Left renal pelvis (tissue), 4 donors: Measurements from ENCODE around the gene SLC24A1. TPM values are rescaled to one million over a fixed set of nuclear protein-coding genes. Genes with fewer than 3 reads are reported as not detected.
"Not testable (repeated sequence)": the region's sequence is repeated elsewhere in the genome, so short reads cannot be mapped to it uniquely, and the experiment has no call there.

Experiments used
- DNase-seq, 4 donors: peaks; one replicate each; pipeline ENCODE4 v3.0.0-alpha.2; 2013; ENCODE audit warnings: low read depth in 4 of 4, low spot score in 3 of 4
- polyA plus RNA-seq, 4 donors: library from polyadenylated mRNA; unstranded; fragments of 120-200 nt; gene quantifications; one replicate each; pipeline ENCODE4 v1.2.1, GENCODE V29; 2013; ENCODE audit not compliant: insufficient read length in 4 of 4

The SLC24A1 gene
- polyA plus RNA-seq, 4 donors = 15.2 to 28.3 (median 20.5) TPM

DNA sequence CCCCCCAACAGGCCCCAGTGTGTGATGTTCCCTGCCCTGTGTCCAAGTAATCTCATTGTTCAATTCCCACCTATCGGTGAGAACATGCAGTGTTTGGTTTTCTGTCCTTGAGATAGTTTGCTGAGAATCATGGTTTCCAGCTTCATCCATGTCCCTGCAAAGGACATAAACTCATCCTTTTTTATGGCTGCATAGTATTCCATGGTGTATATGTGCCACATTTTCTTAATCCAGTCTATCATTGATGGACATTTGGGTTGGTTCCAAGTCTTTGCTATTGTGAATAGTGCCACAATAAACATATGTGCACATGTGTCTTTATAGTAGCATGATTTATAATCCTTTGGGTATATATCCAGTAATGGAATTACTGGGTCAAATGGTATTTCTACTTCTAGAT is 5.9 kb upstream of the SLC24A1 start:
- not testable (repeated sequence) for DNase-seq

DNA sequence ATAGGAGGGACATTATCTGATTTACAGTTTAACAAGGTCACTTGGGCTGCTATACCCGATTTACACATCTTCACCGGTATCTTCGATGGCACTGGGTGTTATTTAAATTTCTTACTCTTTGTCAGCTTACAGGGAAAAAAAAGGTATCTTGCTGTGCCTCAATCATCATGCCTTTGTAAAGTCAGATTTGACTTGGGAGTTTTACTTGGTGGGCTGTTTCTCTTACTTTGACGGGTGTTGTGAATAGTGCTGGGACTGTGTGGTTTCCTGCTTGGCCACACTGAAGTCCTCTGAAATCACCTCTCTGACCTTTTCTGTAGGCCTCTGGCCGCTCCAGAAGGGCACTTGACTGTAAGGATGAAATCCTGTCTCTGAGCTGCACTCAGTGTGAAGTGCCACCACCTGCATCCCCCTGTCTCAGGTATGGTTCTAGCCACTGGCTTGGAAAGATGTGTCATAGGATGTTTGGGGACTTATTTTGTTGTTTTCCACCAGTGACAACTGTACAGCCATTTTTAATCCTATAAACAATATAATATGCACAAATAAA is 3.1 kb upstream of the SLC24A1 start:
- DNase-seq = no peak

DNA sequence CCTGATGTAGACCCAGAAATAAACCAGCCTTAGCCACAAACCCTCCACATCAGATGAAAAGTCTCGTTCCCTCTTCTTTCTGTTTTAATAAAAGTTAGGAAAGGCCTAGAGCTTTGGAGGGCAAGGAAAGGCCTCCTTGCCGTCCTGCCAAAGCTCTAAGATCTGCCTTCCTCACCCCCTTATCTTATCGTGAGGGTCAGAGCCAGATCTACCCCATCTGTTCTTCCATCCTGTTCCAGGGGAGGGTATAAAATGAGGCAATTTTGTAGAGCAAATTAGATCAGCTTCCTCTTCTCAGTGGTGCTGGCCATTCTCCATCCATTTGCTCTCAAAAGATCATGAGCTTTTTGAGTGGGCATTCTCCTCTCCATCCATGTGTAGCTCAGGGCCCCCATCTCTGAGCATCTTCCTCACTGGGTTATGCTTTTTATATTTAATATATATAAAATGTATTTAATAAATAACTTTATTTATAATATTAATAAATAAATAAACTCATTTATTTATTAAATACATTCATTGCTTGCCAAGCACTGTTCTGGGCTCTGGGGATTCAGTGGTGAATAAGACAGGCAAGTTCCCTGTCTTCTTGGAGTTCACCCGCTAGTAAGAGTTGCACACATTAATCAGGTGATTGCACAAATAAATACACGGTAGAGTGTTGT is 2.0 kb upstream of the SLC24A1 start:
- no peak for DNase-seq

DNA sequence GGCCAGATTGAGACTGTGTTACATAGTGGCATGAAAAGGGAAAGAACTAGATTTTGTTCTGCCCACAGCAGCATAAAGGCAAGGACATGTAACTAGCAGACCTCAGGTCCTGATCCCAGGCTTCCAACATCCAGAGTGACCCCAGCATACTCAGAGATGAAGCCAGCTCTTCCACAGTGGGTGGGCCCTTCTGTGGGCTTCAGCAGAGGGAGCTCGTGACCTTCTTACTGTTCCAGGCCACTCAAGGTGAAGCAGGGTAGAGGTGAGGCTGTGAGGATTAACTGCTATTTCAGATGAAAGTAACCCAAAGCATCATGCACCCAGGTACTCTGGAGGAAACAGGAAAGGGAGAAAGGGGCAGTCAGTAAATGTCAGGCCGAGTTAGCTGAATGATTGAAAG is 905 bp upstream of the SLC24A1 start:
- no peak for DNase-seq

DNA sequence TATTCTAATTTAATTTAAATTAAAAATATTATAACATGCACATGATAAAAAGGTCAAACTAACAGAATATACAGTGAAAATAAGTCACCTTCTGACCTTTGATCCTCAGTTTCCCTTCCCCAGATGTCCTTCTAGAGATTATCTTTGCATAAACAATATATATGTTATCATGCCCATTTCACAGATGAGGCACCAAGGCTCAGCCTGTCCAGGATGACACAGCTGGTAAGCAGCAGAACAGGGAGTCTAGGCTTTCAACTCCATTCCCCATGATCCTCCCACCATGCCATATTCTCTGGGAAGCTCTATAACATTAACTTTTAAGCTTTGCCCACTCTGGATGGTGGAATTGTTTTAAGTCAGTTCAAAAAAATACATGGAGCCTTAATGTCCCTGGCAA is 1.4 kb downstream of the SLC24A1 start:
- DNase-seq = no peak

DNA sequence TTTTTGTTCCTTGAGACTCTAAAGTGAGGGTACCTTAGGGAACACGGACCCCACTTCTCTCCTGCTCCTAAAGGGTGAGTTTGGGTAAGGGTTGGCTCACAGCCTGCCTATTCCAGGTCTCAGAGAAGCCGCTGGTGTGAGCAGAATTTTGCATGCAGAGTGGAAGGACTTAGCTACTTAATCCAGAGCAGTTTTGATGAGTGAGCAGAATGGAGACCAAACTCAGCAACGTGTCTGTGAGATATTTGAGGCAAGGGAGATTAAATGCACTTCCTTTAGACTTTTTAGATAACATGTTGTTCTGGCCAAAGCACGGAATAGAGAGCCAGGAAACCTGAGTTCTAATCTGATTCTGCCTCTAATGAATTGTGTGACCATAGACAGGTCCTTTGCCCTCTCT is 5.1 kb downstream of the SLC24A1 start:
- DNase-seq = no peak

DNA sequence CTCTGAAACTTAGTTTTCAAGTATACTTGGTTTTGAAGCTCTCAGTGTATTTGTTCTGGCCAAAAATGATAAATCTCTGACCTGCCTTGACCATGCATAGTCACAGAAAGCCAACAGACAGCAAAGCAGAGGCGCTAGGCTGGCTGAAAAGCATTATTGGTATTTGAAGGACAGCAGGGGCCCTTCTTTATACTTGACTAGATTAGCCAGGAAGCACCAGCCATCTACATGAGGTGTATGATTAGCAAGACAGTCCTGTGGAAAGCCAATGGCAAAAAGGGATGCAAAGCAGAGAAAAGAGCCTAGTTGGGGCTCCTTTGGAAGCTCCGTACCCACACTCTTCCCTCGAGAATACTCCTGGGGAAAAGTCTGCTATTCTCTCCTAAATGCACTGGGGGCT is 7.8 kb downstream of the SLC24A1 start:
- no peak for DNase-seq

DNA sequence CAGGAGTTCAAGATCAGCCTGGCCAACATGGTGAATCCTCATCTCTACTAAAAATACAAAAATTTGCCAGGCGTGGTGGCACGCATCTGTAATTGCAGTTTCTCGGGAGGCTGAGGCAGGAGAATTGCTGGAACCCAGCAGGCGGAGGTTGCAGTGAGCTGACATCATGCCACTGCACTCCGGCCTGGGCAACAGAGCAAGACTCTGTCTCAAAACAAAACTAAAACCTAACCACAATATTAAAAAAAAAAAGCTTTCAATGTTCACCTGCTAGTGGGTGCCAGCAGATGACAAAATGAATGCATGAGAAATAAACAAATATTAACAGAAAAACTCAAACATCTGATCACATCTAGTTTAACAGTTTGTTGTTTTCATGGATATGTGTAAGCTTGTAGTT is 9.0 kb downstream of the SLC24A1 start:
- no peak for DNase-seq

DNA sequence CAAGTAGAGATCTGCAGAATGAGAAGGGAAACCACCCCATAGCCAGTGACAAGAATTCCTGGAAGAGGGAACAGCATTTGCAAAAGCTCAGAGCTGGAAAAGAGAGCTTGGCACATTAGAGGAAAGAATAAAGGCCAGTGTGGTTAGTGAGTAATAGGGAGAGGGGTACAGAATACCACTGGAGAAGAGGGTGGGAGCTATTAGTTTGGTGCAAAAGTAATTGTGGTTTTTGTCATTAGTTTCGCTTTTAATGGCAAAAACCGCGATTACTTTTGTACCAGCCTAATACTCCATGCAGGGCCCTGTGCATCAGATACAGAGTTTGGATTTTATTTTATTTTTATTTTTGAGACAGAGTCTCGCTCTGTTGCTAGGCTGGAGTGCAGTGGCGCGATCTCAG is 9.8 kb downstream of the SLC24A1 start:
- DNase-seq = no peak

DNA sequence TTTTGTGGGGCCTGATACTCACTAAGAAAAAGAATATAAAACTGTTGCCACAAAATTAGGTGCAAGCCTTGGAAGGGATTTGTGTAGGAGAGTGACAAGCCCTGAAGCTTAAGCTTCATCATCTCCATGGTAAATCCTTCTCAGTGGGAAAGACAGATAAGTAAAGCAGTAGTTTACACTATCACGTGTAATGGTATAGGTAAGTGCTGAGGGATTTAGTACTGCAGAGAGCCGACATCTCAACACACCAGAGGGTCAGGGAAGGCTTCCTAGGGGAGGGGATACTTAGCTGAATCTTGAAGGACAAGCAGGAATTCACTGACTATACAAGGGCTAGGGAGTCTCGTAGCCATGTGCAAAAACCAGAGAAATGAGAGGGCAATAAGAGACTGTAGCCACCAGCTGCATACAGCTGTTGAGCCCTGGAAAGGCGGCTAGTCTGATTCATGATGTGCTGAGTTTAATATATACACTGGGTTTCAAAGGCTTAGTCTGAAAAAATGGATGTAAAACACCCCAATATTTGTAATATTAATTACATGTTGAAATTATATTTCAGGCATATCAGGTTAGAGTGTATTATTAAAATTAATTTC is 11.1 kb downstream of the SLC24A1 start:
- DNase-seq = peak in 2 of 4 donors; percentile 14 to 22

DNA sequence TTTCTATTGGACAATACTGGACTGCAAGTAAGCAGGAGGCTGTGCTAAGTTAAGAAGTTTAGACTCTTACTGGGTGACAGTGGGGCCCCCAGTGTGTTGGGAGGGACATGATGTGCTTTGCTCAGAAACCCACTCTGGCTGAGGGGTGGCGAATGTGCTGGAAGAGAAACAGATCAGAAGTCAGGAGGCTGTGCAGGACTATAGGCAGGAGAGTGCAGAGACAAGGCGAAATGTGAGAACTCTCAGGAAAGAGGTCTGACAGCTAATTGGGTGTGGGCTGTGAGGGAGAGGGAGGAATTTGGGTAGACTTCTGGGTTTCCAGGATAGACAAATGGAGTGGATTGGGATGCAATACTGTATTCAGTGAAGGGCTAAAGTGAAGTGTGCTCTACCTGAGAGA is 12.0 kb downstream of the SLC24A1 start:
- no peak for DNase-seq

DNA sequence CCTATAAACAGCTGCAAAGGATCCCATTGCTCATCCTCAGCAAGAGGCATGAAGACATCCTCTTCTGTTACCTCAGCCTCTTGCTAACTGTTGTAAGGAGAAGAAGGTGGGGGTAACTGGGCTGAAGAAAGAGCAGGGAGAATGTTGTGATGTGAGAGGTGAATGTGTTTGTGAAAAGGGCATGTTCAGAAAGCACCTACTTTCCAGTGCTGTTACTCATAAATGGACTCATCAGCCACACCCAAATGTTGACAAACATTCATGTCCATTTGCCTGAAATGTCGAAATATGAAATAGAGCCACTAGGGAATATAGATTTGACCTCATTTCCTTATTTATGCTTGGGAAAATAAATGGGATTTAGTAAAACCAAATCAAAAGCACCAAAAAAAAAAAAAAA is 12.6 kb downstream of the SLC24A1 start:
- no peak for DNase-seq

DNA sequence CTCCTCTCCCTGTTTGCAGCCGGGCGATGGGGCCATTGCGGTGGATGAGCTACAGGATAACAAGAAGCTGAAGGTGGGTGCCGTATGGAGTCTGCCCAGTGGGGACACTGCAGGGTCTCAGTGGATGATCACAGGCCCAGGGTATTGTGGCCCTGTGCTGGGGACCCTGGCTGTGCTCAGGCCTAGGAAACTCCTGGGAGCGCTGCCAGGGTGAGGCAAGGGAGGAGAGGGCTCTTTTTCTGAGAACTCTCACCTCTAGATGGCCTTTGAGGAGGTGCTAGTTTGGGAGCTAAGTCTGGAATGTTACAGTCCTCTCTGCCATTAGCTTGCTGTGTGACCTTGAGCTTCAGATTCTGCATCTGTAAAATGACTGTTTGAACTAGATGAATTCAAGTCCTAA is 16.4 kb downstream of the SLC24A1 start:
- DNase-seq = no peak

DNA sequence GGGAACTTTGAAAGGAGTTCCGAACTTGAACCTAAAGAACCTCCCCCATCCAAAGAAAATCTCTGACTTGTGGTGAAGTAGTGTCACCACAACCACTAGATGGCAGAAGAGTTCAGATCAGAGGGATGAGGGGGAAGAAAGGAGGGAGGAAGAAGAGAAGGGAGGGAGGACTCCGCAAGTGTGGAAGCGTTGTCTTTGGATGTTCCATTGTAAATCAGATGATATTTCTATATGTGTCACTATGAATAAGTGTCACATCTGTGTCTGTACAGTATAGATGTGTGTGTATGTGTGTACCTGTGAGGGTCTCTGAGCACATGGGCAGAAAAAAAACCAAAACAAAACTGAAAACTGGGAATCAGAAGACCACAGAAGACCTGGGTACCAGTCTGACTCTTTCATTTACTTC is 16.9 kb downstream of the SLC24A1 start:
- peak; percentile 41 to 62 (median 59) for DNase-seq

DNA sequence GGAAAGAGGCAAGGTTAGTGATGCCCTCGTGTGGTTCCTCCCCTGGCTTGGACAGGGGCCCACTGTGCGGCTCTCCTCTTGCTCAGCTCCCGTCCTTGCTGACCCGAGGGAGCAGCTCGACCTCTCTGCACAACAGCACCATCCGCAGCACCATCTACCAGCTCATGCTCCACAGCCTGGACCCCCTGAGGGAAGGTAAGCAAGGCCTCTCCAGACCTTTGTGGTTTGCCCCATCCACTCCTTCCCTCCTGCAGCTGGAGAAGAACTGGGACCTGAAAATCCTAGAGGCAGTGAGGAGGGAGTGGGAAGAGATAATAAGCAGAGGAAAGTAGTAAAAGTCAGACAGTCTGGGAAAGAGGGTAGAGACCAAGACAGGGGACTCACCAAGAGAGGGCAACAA is 17.8 kb downstream of the SLC24A1 start:
- DNase-seq = no peak

DNA sequence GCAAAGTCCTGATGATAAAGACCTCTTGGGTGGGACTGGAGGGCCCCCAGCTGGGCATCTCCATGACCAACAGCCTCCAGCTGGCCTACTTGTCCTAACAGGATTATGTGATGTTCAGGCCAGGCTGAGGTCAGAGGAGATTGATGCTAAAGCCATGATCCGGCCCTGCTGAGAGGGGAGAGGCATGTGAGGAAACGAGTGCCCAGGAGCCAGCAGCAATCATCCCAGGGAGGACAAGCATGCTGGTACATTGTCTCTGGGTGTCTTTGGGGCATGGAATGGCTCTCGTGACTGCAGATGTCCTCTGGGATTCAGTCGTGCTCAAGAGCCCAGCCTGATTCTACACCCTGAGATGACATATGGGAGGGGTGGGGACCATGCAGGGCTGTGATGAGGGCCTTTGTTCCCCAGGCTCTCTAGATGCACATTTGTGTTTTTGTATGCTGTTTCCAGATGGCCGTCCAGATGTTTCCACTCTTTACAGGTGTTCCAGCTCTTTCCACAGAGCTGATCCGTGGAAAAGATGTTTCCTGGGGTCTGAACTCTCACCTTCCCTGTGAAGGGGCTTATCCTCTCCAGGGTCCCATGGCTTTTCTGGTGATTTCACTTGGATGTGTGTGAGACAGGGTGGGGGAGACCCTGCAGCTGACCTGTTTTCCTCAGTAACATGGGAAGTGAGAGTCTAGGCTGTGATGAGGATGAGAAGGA is 20.2 kb downstream of the SLC24A1 start:
- DNase-seq = no peak

DNA sequence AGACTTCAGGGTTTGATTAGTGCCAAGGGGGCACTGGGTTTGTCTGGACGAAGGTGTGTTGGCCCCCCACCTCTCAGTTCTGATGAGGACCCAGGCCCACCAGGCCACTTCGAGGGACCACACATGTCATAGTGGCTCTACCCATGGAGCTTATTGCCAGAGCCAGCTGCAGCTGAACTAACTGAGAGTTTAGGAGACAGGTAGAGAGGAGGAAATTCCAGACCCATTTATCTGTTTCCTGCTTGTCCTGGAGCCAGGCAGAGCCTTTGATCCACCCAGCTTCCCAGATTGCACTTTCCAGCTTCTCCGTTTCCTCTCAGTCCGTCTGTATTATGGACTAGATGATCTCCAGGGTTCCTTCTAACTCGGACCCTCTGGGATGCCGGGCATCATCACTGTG is 20.9 kb downstream of the SLC24A1 start:
- no peak for DNase-seq

DNA sequence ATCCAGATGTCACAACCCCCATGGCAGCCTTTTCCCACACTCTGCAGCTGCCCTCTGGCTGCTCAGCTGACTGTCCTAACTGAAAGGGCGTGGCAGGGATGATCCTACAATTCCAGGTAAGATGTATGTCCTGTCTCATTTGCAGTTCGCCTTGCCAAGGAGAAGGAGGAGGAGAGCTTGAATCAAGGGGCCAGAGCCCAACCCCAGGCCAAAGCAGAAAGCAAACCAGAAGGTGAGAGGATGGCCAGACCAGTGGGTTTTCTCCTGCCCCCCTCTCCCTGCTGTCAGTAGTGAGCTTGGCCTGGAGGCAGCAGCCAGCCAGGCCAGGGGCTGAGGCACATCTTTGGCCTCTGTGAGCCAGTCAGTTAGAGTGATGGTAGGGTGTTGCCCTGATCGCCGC is 22.5 kb downstream of the SLC24A1 start:
- no peak for DNase-seq

DNA sequence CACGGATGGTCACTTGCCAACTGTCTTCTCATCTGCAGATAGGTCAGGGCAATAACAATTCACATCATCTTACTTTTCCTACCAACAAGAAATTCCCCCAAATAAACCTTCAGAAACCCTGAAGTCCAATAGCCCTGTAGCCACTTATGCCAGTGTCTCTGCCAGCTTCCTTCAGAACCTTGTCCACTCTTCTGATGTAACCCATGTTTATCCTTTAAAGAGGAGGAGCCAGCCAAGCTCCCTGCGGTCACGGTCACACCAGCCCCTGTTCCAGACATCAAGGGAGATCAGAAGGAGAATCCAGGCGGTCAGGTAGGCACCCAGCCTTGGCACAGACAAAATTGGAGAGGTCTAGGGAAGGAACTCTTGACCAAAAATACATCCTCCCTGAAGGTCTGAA is 23.7 kb downstream of the SLC24A1 start:
- DNase-seq = no peak

DNA sequence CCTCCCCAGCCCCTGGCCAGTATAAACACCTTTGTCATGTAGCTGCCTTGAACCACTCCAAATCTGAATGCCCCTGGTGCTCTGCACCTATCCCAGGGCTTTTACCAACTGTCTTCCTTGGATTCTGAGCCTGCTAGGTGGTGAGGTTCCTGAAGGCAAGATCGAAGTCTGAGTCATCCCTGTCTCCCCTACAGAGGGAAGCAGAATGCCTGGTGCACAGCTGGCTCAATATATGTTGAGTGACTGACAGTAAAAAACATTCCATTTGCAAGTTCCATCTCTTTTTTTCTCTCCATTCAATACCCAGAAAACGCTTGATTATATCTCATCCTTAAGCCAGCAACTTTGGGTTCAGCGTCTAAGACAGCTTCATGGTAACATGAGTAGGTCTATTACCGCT is 24.7 kb downstream of the SLC24A1 start:
- no peak for DNase-seq

DNA sequence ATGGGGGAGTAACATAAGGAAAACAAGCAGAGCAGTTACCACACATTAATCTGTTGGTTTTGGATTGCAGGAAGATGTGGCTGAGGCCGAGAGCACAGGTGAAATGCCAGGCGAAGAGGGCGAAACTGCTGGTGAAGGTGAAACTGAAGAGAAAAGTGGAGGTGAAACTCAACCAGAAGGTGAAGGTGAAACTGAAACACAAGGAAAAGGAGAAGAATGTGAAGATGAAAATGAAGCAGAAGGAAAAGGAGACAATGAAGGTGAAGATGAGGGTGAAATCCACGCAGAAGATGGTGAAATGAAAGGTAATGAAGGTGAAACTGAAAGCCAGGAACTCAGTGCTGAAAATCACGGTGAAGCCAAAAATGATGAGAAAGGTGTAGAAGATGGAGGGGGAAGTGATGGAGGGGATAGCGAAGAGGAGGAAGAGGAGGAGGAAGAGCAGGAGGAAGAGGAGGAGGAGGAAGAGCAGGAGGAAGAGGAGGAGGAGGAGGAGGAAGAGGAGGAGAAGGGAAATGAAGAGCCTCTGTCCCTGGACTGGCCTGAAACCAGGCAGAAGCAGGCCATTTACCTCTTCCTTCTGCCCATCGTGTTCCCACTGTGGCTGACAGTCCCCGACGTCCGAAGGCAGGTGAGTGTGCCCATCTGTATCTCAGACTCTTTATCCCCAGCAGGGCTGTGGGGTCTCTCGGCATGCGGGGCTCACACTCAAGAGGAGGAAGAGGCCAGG is 28.7 kb downstream of the SLC24A1 start:
- DNase-seq = no peak

DNA sequence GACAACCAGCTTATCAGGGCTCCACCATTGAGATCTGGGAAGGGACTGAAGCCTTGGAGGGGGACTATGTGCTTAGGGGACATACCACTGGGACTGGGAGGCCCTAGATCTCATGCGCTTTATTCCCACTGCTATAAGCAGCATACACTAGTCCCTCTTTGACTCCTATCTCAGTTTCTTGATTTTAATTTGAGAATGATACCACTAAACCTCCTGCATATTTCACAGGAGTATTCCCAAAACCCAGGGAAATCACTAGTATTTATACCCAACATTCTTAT is 29.2 kb downstream of the SLC24A1 start:
- DNase-seq = no peak
